GM18511 (cell line): Measurements from ENCODE around the gene SLC9A6.
A peak's percentile ranks its signal among the peaks of the same experiment; 100 is the strongest.

Experiments
- ATAC-seq: cut with Tn5 transposase; IDR thresholded peaks from one replicate; pipeline ENCODE4 v1.9.1; 2021; ENCODE audit warnings: mild to moderate bottlenecking, moderate library complexity; ENCODE audit not compliant: unreplicated experiment

Gene SLC9A6

GRCh38 chrX:135985157-135985972 is at the start of gene SLC9A6:
Gene SLC9A6 (plus strand): TSS chrX:135985435. CDS start chrX:135985659, 224 bp downstream.
- peak; percentile 88 for ATAC-seq

DNA sequence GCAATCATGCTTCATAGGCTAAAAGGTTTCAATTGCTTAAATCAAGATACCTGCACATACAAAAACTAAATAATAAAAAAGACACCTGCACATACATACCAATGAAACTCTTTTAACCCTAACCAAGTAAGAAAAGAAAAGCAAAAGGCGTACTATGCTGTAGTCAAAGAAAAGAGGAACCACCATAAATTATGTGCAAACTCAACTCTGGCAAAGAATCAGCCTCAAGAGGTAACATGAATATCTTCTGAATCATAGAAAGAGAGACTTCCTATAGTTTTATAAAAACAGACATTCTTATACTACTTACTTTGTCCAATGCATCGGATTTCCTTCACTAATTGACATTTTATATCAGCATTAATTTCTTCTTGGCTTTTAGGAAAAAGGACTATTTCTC is 40.7 kb upstream of the SLC9A6 start:
- ATAC-seq = no peak

GRCh38 chrX:135951291-135951690 is 33.9 kb upstream of the SLC9A6 start:
- ATAC-seq = no peak

DNA sequence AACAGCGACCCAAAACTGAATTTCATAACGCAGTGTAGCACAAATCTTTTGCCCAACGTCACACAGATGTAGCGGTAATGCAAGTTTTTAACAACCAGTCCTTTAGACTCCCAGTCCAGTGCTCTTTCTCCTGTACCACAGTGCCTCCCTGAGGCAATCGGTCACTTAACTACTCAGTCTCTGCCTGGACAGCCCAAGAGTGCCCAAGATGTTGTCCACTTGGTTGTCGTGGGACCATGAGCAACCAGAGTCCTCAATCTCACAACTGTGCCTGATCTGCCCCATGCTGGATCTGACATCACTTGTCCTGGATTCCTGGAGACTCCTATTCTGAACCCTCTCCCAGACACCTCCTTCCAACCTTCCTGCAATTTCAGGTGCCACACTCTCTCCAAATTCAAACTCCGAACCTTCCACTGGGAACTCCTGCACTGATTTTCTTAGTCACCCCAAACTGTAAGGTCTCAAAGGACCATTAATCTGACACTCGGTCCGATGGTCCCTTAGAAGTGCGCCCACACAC is 12.1 kb upstream of the SLC9A6 start:
- peak; percentile 56 for ATAC-seq

DNA sequence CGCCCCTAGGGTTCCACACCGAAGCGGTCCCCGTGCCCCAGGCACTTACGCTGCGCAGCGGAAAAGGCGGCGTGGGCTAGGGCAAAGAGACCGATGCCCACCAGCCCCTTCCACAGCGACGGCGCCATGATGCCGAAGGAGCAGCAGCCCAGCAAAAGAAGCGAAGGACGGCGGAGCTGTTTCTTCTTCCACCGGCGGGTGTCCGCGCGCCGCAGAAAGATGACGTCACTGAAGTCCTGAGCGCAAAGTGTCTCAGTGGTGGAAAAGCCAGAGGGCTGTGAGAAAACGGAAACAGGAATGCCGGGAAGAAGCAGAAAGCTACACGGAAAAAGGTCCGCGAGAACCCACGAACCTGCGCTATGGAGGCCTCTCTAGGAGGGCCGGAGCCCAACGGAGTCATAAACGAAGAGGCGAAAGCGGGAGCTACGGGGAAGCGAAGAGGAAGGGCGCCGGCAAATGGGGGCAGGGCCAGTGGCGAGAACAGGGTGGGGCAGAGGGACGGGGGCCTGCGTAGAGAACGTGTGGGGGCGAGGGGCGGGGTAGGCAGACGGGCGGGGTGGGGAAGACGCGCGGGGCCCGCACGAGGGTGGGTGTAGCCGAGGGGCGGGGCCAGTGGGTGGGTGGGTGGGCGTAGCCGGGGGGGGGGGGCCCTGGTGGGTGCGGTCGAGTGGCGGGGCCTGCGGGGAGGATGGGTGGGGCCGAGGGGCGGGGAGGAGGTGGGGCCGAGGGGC is 11.5 kb upstream of the SLC9A6 start, which contains the start of gene MMGT1:
Gene MMGT1 (minus strand): TSS at position 441 of the 731 bp plus-strand sequence. CDS start 313 bp downstream, at position 128.
- ATAC-seq = peak; percentile 88

DNA sequence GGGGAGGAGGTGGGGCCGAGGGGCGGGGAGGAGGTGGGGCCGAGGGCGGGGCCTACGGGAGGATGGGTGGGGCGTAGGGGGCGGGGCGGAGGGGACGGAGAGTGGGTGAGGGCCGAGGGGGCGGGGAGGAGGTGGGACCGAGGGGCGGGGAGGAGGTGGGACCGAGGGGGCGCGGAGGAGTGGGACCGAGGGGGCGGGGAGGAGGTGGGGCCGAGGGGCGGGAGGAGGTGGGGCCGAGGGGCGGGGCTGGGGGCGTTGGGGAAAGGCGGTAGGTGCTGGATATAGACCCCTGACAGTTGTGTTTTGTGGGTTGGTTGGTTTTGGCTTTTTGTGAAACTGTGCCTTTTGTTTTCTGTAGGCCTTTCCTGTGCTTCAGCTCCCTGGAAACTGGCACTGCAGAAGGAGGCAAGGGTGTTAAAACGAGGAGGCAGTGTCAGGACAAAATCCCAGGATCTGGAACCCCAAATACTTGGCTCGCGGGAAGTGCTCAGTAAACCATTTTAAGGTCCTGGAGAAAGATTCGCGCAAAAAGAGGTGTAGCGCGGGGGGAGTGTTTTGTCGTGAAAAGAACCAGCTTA is 10.9 kb upstream of the SLC9A6 start:
- ATAC-seq = no peak

- ATAC-seq = no peak
Observed at GRCh38 chrX:135975421-135975820, 9.8 kb upstream of the SLC9A6 start.

DNA sequence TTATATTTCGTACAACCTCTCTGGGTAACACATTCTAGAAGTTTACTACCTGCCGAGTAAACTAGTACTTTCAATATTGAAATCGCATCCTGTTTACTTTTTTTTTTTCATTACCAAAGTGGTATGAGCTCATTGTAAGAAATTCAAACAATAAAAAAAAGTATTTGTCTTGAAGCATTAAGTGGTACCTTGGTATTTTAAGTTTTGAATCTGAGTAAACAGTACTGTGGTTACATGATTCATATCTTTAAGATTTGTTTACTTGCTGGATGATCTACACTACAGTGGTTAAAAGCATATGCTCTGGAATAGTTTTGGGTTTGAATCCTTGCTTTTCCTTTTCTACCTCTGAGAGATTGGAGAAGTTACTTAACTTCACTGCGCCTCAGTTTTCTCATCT is 7.6 kb upstream of the SLC9A6 start:
- ATAC-seq = no peak

GRCh38 chrX:135981010-135981409 is 4.2 kb upstream of the SLC9A6 start:
- no peak for ATAC-seq

DNA sequence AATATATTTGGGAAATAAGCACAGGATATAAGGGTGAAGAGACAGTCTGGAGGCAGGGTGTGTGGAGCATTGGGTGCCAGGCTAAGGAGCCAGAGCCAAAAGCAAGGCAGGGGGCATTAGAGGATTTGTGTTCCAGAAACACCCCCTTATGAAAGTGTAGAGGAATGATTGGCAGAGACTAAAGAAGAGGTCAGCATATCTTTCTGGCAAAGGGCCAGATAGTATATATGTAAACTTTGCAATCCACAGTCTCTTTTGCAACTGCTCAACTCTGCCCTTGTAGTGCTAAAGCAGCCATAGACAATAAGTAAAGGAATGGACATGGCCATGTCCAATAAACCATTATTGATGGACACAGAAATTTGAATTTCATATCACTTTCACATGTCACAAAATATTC is 3.6 kb upstream of the SLC9A6 start:
- no peak for ATAC-seq

DNA sequence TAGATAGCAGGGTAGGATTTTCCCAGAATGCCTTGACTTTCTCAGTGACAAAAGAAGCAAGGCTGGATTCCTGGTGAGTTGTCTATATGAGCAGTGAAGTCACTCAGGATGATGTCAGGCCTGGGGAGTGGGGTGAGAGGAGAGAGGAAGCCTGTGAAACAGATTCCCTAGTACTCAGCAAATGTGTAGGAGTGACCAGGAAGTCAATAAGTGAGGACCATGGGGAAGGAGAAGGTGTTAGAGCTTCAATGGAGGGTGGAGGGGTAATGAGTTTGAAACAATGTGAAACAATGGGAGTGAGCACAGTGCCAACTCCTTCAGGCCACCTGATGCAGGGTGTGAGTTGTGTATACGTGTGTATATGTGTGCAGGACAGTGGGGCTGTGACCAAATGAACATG is 2.4 kb upstream of the SLC9A6 start:
- no peak for ATAC-seq

DNA sequence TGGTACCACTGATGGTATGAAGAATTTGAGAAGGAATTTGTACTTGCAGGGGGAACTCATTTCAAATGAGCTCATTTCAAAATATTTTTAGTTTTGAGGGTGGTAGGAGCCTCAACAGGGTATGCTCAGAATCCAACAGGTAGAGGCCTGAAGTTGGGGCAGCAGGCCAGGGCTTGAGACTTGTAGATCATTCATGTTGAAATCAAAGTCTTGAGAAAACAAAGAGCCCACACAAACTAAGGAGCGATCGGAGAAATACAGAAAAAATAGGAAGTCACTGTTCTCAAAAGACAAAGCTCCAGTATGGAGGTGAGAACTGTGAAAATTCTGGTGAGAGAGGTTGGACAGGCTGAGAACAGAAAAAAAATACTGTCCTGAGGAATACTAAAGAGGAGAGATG is 979 bp upstream of the SLC9A6 start:
- ATAC-seq = no peak

GRCh38 chrX:135984791-135985156 is 461 bp upstream of the SLC9A6 start:
- ATAC-seq = peak; percentile 12

GRCh38 chrX:135985973-135986310 is 707 bp downstream of the SLC9A6 start:
- ATAC-seq = no peak

- no peak for ATAC-seq
Observed at GRCh38 chrX:135988245-135988644, 3.0 kb downstream of the SLC9A6 start.

GRCh38 chrX:136015016-136015415 is 29.8 kb downstream of the SLC9A6 start:
- ATAC-seq = no peak

DNA sequence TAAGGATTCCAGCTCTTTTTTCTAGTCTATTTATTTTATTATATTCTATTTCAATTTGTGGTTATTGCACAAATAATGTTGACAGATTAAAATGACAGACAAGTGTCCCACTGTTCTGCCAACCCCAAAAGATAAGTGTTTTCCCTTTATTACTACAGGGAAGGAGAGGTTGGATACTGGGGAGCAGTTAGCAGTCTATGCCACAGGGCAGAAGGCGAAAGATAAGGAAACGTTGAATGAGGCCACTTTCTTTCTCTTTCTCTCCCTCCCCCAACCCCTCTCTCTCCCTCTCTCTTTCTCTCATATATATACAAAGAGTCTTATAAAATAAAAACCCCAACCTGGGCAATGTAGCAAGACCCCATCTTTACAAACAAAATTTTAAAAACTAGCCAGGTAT is 31.6 kb downstream of the SLC9A6 start:
- no peak for ATAC-seq

GRCh38 chrX:136019226-136019625 is 34.0 kb downstream of the SLC9A6 start:
- ATAC-seq = no peak

GRCh38 chrX:136021160-136021559 is 35.9 kb downstream of the SLC9A6 start:
- ATAC-seq = peak; percentile 79

- ATAC-seq = peak; percentile 69
Observed at GRCh38 chrX:136021903-136022302, 36.7 kb downstream of the SLC9A6 start.

DNA sequence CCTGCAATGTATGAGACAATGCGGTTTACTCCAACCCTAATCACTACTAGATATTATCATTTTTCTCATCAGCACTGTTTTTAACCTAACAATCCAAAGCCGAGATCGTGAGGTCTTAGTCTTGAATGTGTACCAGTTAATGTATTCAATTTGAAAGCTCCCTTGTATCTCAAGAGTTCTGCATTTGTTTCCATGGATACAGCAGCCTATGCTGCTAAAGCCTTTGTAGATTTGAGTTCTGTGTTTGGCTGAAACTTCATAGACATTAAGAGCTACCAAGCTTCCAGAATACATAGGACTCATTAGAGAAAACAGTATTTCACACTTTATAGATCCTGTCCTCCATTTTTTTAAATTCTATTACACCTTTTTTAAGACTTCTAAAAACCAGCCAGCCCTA is 39.9 kb downstream of the SLC9A6 start:
- no peak for ATAC-seq
